ENCODE data around the gene GNG12. TPM values are rescaled to one million over a fixed set of nuclear protein-coding genes. Genes with fewer than 3 reads are reported as not detected.

GNG12 gene
- total and polyA plus RNA-seq, 2 donors (not counting 3 experiments of a cell fraction or from before 2014, with no cell fraction given) = 107 to 152 TPM

DNA sequence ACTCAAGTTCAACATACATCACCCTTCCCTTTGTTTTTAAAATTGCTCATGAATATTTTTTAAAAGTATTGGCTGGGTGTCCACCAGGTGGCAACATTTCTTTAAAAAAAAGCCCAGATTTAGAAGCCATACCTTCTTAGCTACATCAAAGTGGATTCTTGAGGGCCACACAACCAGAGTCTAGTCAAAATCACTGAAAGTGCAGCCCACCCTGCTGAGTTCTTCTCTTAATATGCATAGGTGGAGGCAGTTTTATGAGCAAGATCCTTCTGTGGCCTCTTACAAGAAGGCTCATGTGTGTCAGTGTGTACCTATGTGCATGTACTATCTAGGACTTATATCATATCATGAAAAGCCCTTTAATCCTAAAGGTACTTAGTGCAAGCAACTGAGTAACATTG lies 16.9 kb upstream of the GNG12 start:
- peaks cover 51% of the 10 kb centered on the region for H3K4me1 ChIP-seq (ENCODE audit: control insufficient read depth, extremely low read depth, insufficient read depth, low read length)
- H3K4me2 ChIP-seq (ENCODE audit: insufficient read depth, low read length) = peak overlapping the region; percentile 62
- intact Hi-C loops (cut with micrococcal nuclease) = loop anchor here (1.0 to 5.0 kb wide), 6 partner anchors 18 to 534 kb away; partner anchors contain the start of gene WLS
- ChIA-PET CTCF (interaction anchor here (0.7 to 8.9 kb wide), 36 partner anchors 9 to 593 kb away, joined by 3 to 147 read pairs (median 6); partner anchors contain the start of gene DIRAS3), POLR2A (interaction anchor here (0.6 to 2.0 kb wide), 3 partner anchors 20 to 163 kb away, joined by 3 to 15 read pairs (median 4); no protein-coding TSS in a partner anchor)
- no peaks in the 10 kb centered on the region for H3K79me2 ChIP-seq (ENCODE audit: control insufficient read depth, insufficient read depth, low read length)
- H3K9me3 ChIP-seq (replicated peaks; ENCODE audit: control insufficient read depth, insufficient read depth, low read length) = no peaks in the 10 kb centered on the region
- H4K20me1 ChIP-seq (replicated peaks; ENCODE audit: control insufficient read depth, extremely low read depth, insufficient read depth, low read length) = no peaks in the 10 kb centered on the region
- dilution Hi-C loops (cut with MboI; ENCODE audit: extremely low pct_ligation_motif_present, low sequenced_read_pairs) = no loop called here
- no peaks in the 10 kb centered on the region for H3K36me3 ChIP-seq (ENCODE audit: control insufficient read depth in 2 of 2, extremely low read depth in 1 of 2, insufficient read depth in 2 of 2, low read length in 2 of 2)
- H3K27me3 ChIP-seq (ENCODE audit: control insufficient read depth in 2 of 2, insufficient read depth in 2 of 2, low read length in 2 of 2) = no peaks in the 10 kb centered on the region
- TF ChIP-seq, protein P1, sequence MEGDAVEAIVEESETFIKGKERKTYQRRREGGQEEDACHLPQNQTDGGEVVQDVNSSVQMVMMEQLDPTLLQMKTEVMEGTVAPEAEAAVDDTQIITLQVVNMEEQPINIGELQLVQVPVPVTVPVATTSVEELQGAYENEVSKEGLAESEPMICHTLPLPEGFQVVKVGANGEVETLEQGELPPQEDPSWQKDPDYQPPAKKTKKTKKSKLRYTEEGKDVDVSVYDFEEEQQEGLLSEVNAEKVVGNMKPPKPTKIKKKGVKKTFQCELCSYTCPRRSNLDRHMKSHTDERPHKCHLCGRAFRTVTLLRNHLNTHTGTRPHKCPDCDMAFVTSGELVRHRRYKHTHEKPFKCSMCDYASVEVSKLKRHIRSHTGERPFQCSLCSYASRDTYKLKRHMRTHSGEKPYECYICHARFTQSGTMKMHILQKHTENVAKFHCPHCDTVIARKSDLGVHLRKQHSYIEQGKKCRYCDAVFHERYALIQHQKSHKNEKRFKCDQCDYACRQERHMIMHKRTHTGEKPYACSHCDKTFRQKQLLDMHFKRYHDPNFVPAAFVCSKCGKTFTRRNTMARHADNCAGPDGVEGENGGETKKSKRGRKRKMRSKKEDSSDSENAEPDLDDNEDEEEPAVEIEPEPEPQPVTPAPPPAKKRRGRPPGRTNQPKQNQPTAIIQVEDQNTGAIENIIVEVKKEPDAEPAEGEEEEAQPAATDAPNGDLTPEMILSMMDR (IDR thresholded peaks at IDR 0.05; ENCODE audit: extremely low read depth in 1 of 2, insufficient read depth in 1 of 2, low read depth in 1 of 2, low read length in 2 of 2) = peak; percentile 27 to 43
- no peak for TF ChIP-seq EZH2 (IDR thresholded peaks at IDR 0.05; ENCODE audit: borderline replicate concordance, low read depth, low read length, severe bottlenecking)
- no peak overlapping the region for H3K4me3 ChIP-seq (replicated peaks in 1 of 3; ENCODE audit: insufficient read depth in 1 of 3, low read depth in 1 of 3, low read length in 3 of 3)
- no peak for FAIRE-seq
- DNase-seq (ENCODE audit: low read depth, low spot score) = peak; percentile 79
- H2AFZ ChIP-seq (ENCODE audit: low read depth, low read length) = no peak overlapping the region
- peak overlapping the region; percentile 58 for H3K9ac ChIP-seq (replicated peaks; ENCODE audit: extremely low read depth, insufficient read depth, low read length)
- peak overlapping the region; percentile 81 for H3K27ac ChIP-seq (ENCODE audit: insufficient read depth, low read depth, low read length)
- BruUV-seq (replicated peaks) = no TSS peak
- no peaks in the 10 kb centered on the region for H3K9me1 ChIP-seq (replicated peaks; ENCODE audit: control insufficient read depth, extremely low read depth, insufficient read depth, low read length)

DNA sequence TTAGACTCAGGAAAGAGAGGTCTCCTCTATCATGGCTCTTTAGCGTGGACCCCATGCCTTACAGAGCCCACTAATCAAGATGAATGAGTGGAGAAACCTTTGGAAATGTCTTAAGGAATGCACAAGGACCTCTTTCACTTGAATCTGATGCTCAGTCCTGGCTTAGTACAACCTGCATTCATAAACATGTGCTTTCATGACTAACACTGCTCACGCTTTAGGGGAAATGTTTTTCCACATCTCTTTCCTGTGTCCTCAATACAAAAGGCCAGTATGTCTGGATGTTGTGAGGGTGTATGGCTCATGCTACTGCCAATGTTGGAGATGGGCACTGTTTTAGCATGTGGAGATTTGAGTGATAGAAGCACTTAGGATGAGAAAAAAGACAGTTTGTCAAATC lies 14.2 kb upstream of the GNG12 start:
- ChIA-PET POLR2A (interaction anchor here (0.7 kb wide), 2 partner anchors 16 to 282 kb away, joined by 4 to 5 read pairs; no protein-coding TSS in a partner anchor), CTCF (interaction anchor here (0.5 to 7.2 kb wide), 5 partner anchors 9 to 283 kb away, joined by 3 to 108 read pairs (median 3); no protein-coding TSS in a partner anchor)
- Histone ChIP-seq H3K4me2 (ENCODE audit: insufficient read depth, low read length) (peak overlapping the region; percentile 45), H3K4me3 (replicated peaks in 1 of 3; ENCODE audit: insufficient read depth in 1 of 3, low read depth in 1 of 3, low read length in 3 of 3) (no peak overlapping the region), H3K27me3 (ENCODE audit: control insufficient read depth in 2 of 2, insufficient read depth in 2 of 2, low read length in 2 of 2) (no peaks in the 10 kb centered on the region), H3K36me3 (ENCODE audit: control insufficient read depth in 2 of 2, extremely low read depth in 1 of 2, insufficient read depth in 2 of 2, low read length in 2 of 2) (no peaks in the 10 kb centered on the region), H3K4me1 (ENCODE audit: control insufficient read depth, extremely low read depth, insufficient read depth, low read length) (peaks cover 40% of the 10 kb centered on the region), H2AFZ (ENCODE audit: low read depth, low read length) (peak overlapping the region; percentile 51), H3K79me2 (ENCODE audit: control insufficient read depth, insufficient read depth, low read length) (no peaks in the 10 kb centered on the region), H3K9ac (replicated peaks; ENCODE audit: extremely low read depth, insufficient read depth, low read length) (peak overlapping the region; percentile 67), H3K9me1 (replicated peaks; ENCODE audit: control insufficient read depth, extremely low read depth, insufficient read depth, low read length) (no peaks in the 10 kb centered on the region), H3K27ac (ENCODE audit: insufficient read depth, low read depth, low read length) (peak overlapping the region; percentile 98), H4K20me1 (replicated peaks; ENCODE audit: control insufficient read depth, extremely low read depth, insufficient read depth, low read length) (no peaks in the 10 kb centered on the region), H3K9me3 (replicated peaks; ENCODE audit: control insufficient read depth, insufficient read depth, low read length) (no peaks in the 10 kb centered on the region)
- dilution Hi-C loops (cut with MboI; ENCODE audit: extremely low pct_ligation_motif_present, low sequenced_read_pairs) (no loop called here), intact Hi-C loops (cut with micrococcal nuclease) (loop anchor here (1.0 to 2.0 kb wide), 2 partner anchors 14 to 161 kb away; partner anchors contain the start of gene GNG12)
- BruUV-seq (replicated peaks) = no TSS peak
- TF ChIP-seq EZH2 (IDR thresholded peaks at IDR 0.05; ENCODE audit: borderline replicate concordance, low read depth, low read length, severe bottlenecking) (no peak), JUN (IDR thresholded peaks at IDR 0.05; ENCODE audit: borderline replicate concordance, insufficient read depth, insufficient read length, low read depth) (peak; percentile 83), MYC (IDR thresholded peaks at IDR 0.05; ENCODE audit: low read depth, low read length) (peak; percentile 72), GATA2 (IDR thresholded peaks at IDR 0.05; ENCODE audit: insufficient read depth, insufficient read length, low read depth, low read length) (peak; percentile 65), FOS (IDR thresholded peaks at IDR 0.05; ENCODE audit: borderline replicate concordance, insufficient read depth, low read length) (peak; percentile 85), POLR2A (IDR thresholded peaks at IDR 0.05; ENCODE audit: low read depth, low read length) (no peak), POLR2AphosphoS5 (IDR thresholded peaks at IDR 0.05; ENCODE audit: insufficient read depth, low read depth, low read length) (peak; percentile 65)
- TF ChIP-seq, protein P1 (IDR thresholded peaks at IDR 0.05; ENCODE audit: extremely low read depth in 1 of 2, insufficient read depth in 1 of 2, low read depth in 1 of 2, low read length in 2 of 2) = no peak
- TF ChIP-seq, protein P2, sequence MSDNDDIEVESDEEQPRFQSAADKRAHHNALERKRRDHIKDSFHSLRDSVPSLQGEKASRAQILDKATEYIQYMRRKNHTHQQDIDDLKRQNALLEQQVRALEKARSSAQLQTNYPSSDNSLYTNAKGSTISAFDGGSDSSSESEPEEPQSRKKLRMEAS (IDR thresholded peaks at IDR 0.05; ENCODE audit: insufficient read depth, insufficient read length) = peak; percentile 91
- peak; percentile 98 for FAIRE-seq
- DNase-seq (ENCODE audit: low read depth, low spot score) = peak; percentile 97
